CD4-positive, CD25-positive, alpha-beta regulatory T cell (primary cell): Measurements from ENCODE around the gene TUBGCP6. TPM values are rescaled to one million over a fixed set of nuclear protein-coding genes. Genes with fewer than 3 reads are reported as not detected.

ENCODE experiments used
- ATAC-seq, 2 donors: fragments of 150-1000 bp; cut with Tn5 transposase; one replicate each; pipeline ENCODE4 v1.10.0; 2021; ENCODE audit warnings: low read depth in 2 of 2, moderate number of reproducible peaks in 2 of 2, moderate library complexity in 1 of 2
- DNase-seq, 3 donors: peaks; one replicate each; pipeline versions ENCODE4 v3.0.0 to v3.0.0-alpha.2; 2012 to 2022; ENCODE audit warnings: mixed read lengths in 1 of 3
- H3K27ac ChIP-seq: one replicate; pipeline ENCODE4 v1.7.0; 2013; ENCODE audit warnings: mild to moderate bottlenecking, low read length; ENCODE audit not compliant: insufficient read depth, poor library complexity, severe bottlenecking
- H3K27me3 ChIP-seq: one replicate; pipeline ENCODE4 v1.7.0; 2013; ENCODE audit warnings: low read length; ENCODE audit not compliant: control insufficient read depth, insufficient read depth
- H3K36me3 ChIP-seq: one replicate; pipeline ENCODE4 v1.7.0; 2013; ENCODE audit warnings: mild to moderate bottlenecking, low read length, moderate library complexity; ENCODE audit not compliant: control insufficient read depth, insufficient read depth
- H3K4me1 ChIP-seq: 2 replicates; pipeline ENCODE4 v1.7.0; 2013; ENCODE audit warnings: mild to moderate bottlenecking, low read length; ENCODE audit not compliant: insufficient read depth, control insufficient read depth, poor library complexity, severe bottlenecking
- H3K4me3 ChIP-seq: one replicate; pipeline ENCODE4 v1.7.0; 2013; ENCODE audit warnings: low read depth, mild to moderate bottlenecking, low read length, moderate library complexity
- H3K9me3 ChIP-seq, 2 experiments: 1 replicate in 1 of 2; 2 replicates in 1 of 2; pipeline ENCODE4 v1.7.0; 2013; ENCODE audit warnings: low read length in 2 of 2, mild to moderate bottlenecking in 1 of 2, moderate library complexity in 1 of 2; ENCODE audit not compliant: control insufficient read depth in 2 of 2
- H3K27ac Mint-ChIP-seq, 3 donors: one replicate each; pipeline ENCODE4 v1.8.0; 2020 to 2022; ENCODE audit warnings: mild to moderate bottlenecking in 3 of 3, mixed read lengths in 3 of 3, moderate library complexity in 2 of 3
- H3K27me3 Mint-ChIP-seq: one replicate; pipeline ENCODE4 v1.8.0; 2022; ENCODE audit warnings: mild to moderate bottlenecking, mixed read lengths
- H3K36me3 Mint-ChIP-seq: one replicate; pipeline ENCODE4 v1.8.0; 2020; ENCODE audit warnings: mixed read lengths
- H3K4me1 Mint-ChIP-seq, 4 donors: one replicate each; pipeline ENCODE4 v1.8.0; 2020 to 2022; ENCODE audit warnings: mixed read lengths in 4 of 4, mild to moderate bottlenecking in 1 of 4
- H3K4me3 Mint-ChIP-seq, 4 donors: one replicate each; pipeline ENCODE4 v1.8.0; 2020 to 2022; ENCODE audit warnings: mild to moderate bottlenecking in 4 of 4, mixed read lengths in 4 of 4, moderate library complexity in 3 of 4
- H3K9me3 Mint-ChIP-seq, 7 donors: one replicate each; pipeline ENCODE4 v1.8.0; 2020 to 2022; ENCODE audit warnings: mixed read lengths in 7 of 7, mild to moderate bottlenecking in 3 of 7, moderate library complexity in 2 of 7
- polyA plus RNA-seq, 4 donors: library from polyadenylated mRNA; unstranded; fragments of 300-500 nt; fragmentation: Illumina TruSeq; gene quantifications; one replicate each; pipeline ENCODE4 v1.2.3, GENCODE V29; 2021
- total RNA-seq: library from RNA; stranded (reverse); gene quantifications from one replicate; pipeline ENCODE4 v1.2.3, GENCODE V29; 2022

TUBGCP6 gene
- total and polyA plus RNA-seq, 5 donors from 2014 or later = 14.0 to 132 (median 14.2) TPM

DNA sequence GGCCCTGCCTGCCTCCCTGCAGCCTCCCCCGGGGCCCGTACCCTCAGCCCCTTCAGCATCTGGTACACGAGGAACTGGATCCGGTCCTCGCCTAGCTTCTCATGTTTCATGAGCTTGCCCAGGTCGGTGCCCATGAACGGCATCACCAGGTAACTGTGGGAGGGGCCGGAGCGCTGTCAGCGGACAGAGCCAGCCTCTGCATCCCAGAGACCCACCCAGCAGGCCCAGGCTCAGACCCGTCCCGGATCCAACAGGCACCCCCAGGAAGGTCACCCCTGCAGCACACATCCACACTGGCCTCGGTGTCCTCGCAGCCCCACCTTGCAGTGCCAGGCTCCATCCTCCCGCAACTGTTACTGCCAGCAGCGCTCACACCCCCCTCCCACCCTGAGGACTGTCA lies 12.2 kb upstream of the TUBGCP6 start:
- Mint-ChIP-seq H3K27me3 (peaks cover 12% of the 10 kb centered on the region), H3K4me3 (no peak overlapping the region), H3K27ac (no peak overlapping the region), H3K9me3 (peaks cover 0 to 1% (median 0%) of the 10 kb centered on the region in 7 donors), H3K36me3 (no peaks in the 10 kb centered on the region), H3K4me1 (peaks cover 0 to 4% (median under 1%) of the 10 kb centered on the region in 4 donors)
- Histone ChIP-seq H3K4me1 (peaks cover 10% of the 10 kb centered on the region), H3K9me3 (no peaks in the 10 kb centered on the region), H3K4me3 (no peak overlapping the region), H3K27ac (no peak overlapping the region), H3K36me3 (no peaks in the 10 kb centered on the region), H3K27me3 (no peaks in the 10 kb centered on the region)
- ATAC-seq (no peak), DNase-seq (no peak)

DNA sequence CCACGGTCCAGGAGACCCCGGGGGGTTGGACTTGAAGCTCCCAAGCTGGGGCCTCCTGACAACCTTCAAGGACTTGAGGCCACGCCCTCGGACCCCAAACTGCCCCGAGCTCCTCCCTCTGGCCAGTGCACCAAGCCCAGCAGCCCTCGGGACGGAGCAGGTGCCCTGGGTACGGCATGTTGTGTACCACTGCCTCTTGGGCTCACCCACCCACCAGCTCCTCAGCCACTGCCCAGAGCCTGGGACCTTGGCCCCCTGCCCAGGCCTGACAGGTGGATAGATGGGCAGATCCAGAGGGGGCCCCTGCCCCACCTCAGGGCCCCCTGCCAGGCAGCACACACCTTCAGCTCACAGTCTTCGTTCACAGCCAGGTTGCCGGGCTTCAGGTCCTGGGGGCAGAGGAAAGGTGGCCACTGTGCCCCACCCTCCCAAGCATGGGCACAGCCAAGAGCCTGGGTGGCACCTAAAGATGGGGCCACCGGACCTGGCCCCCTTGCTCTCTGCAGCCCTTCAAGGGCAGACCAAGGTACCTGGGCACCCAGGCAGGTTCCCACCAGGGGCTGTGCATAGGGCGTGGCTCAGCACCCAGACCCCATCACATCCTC lies 11.5 kb upstream of the TUBGCP6 start:
- Mint-ChIP-seq H3K27me3 (peaks cover 11% of the 10 kb centered on the region), H3K4me1 (peaks cover 0 to 5% (median 0%) of the 10 kb centered on the region in 4 donors), H3K9me3 (peaks cover 0 to 1% (median 0%) of the 10 kb centered on the region in 7 donors), H3K36me3 (no peaks in the 10 kb centered on the region), H3K4me3 (no peak overlapping the region), H3K27ac (no peak overlapping the region)
- H3K9me3 ChIP-seq = no peaks in the 10 kb centered on the region
- no peak overlapping the region for H3K27ac ChIP-seq
- peaks cover 11% of the 10 kb centered on the region for H3K4me1 ChIP-seq
- no peaks in the 10 kb centered on the region for H3K36me3 ChIP-seq
- ATAC-seq = no peak
- H3K4me3 ChIP-seq = no peak overlapping the region
- no peaks in the 10 kb centered on the region for H3K27me3 ChIP-seq
- DNase-seq = no peak

DNA sequence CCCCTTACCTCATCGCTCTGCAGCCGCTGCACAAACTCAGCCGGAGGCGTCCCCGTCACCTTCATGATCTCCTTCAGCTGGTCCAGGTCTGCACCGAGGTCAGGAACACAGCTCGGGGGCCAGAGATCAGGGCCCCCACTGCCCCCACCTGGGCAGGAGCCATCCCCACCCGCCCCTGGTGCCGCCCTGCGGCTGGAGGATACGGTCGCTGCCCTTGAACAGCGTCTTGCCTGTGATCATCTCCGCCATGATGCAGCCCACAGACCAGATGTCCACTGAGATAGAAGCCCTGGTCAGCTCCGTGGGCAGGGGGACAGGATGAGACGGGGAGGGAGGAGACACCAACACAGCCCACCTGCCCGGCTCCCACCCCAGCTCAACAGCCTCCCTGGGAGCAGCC lies 10.8 kb upstream of the TUBGCP6 start:
- Histone ChIP-seq H3K4me1 (peaks cover 13% of the 10 kb centered on the region), H3K9me3 (no peaks in the 10 kb centered on the region), H3K36me3 (no peaks in the 10 kb centered on the region), H3K27ac (no peak overlapping the region), H3K27me3 (no peaks in the 10 kb centered on the region), H3K4me3 (no peak overlapping the region)
- Mint-ChIP-seq H3K9me3 (peaks cover 0 to 1% (median 0%) of the 10 kb centered on the region in 7 donors), H3K4me1 (peaks cover 0 to 8% (median 0%) of the 10 kb centered on the region in 4 donors), H3K27me3 (peaks cover 11% of the 10 kb centered on the region), H3K4me3 (no peak overlapping the region), H3K27ac (no peak overlapping the region), H3K36me3 (no peaks in the 10 kb centered on the region)
- DNase-seq (no peak), ATAC-seq (no peak)

DNA sequence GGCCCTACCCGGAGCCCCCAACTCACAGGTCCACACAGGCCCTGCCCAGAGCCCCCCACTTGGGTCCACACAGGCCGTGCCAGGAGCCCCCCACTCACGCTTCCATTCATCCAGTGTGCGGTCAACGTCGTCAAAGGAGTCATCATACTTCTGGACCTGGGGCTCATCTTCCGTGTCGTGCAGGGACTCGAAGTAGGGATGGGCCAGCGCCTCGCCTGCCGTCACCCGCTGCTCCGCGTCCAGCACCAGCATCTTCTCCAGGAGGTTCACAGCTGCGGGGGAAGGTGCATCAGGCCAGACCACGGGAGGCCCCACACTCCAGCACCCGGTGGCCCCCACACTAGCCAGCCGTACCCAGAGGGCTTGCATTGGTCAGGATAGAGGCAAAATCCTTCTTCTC lies 10.3 kb upstream of the TUBGCP6 start:
- DNase-seq (no peak), ATAC-seq (no peak)
- Histone ChIP-seq H3K4me3 (no peak overlapping the region), H3K9me3 (no peaks in the 10 kb centered on the region), H3K27ac (no peak overlapping the region), H3K4me1 (peaks cover 16% of the 10 kb centered on the region), H3K36me3 (no peaks in the 10 kb centered on the region), H3K27me3 (no peaks in the 10 kb centered on the region)
- Mint-ChIP-seq H3K4me1 (peaks cover 0 to 11% (median 0%) of the 10 kb centered on the region in 4 donors), H3K36me3 (no peaks in the 10 kb centered on the region), H3K27ac (no peak overlapping the region), H3K27me3 (peaks cover 11% of the 10 kb centered on the region), H3K4me3 (no peak overlapping the region), H3K9me3 (peaks cover 0 to 1% (median 0%) of the 10 kb centered on the region in 7 donors)

DNA sequence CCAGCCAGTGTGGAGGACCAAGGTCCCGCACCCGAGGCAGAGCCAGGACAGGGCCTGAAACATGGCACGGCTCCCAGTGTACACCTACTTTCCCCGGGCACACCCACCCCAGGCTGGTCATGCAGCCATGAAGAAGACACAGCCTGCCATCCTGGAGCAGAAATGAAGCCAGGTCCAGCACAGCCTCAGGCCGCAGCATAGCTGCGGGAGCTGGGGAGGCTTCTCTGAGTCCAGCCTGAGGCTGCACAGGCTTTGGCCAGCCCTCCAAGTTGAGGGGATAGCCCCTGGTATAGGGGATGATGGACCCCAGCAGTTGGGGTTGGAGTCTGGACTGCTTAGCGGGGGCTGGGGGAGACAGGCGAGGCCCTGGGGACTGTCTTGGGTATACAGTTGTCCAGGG lies 9.1 kb upstream of the TUBGCP6 start:
- DNase-seq = no peak
- H3K4me1 ChIP-seq = peaks cover 26% of the 10 kb centered on the region
- Mint-ChIP-seq H3K36me3 (no peaks in the 10 kb centered on the region), H3K27ac (no peak overlapping the region), H3K4me3 (peak overlapping the region in 1 of 4 donors; percentile 49), H3K9me3 (peaks cover 0 to 1% (median 0%) of the 10 kb centered on the region in 7 donors), H3K4me1 (peaks cover 0 to 13% (median 0%) of the 10 kb centered on the region in 4 donors), H3K27me3 (peaks cover 2% of the 10 kb centered on the region)
- H3K9me3 ChIP-seq = no peaks in the 10 kb centered on the region
- no peak overlapping the region for H3K4me3 ChIP-seq
- H3K27me3 ChIP-seq = no peaks in the 10 kb centered on the region
- no peak for ATAC-seq
- H3K27ac ChIP-seq = no peak overlapping the region
- H3K36me3 ChIP-seq = no peaks in the 10 kb centered on the region

DNA sequence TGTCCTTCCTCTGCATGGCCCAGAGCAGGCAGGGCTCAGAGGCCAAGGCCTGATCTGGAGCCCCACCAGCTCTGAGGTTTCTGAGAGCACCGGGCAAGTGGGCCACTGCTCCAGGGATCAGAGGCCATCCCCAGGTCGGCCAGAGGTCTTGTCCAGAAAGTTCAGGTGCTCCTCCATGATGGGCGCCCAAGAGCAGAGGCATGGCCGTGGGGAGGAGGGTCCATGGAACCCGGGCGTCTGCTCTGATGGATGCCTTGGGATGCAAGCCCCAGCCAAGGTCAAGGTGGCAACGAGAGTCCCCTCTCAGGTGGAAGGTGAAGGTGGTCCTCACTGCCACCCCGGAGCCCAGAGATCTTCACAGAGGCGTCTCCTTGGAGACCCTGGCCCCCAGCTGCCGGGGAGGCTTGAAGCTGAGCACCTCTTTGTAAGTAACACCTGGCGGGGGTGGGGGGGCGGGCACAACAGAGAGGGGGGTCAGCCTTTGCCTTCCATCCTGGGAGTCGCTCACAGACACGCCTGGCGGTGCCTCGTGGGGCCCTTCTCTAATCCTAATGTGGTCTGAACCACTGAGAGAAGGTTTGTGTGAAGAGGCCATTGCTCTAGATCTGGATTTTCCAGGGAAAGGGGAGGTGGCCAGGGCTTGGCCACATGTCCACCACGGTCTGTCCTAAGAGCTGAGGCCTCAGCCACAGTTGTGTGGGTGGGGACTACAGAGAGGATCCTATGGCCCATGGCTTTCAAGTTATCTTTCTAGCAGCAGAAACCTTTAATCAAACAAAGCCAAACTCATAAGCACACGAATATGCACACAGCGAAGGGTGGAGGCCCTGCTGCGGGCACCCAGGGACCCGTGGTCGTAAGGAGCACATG lies 8.5 kb upstream of the TUBGCP6 start:
- H3K36me3 Mint-ChIP-seq = no peaks in the 10 kb centered on the region
- Histone ChIP-seq H3K27me3 (no peaks in the 10 kb centered on the region), H3K4me3 (no peak overlapping the region), H3K4me1 (peaks cover 31% of the 10 kb centered on the region), H3K27ac (no peak overlapping the region), H3K36me3 (no peaks in the 10 kb centered on the region), H3K9me3 (no peaks in the 10 kb centered on the region)
- no peak overlapping the region for H3K27ac Mint-ChIP-seq
- H3K9me3 Mint-ChIP-seq = peaks cover 0 to 1% (median 0%) of the 10 kb centered on the region in 7 donors
- ATAC-seq (no peak), DNase-seq (no peak)
- peak overlapping the region in 1 of 4 donors; percentile 66 for H3K4me3 Mint-ChIP-seq
- H3K27me3 Mint-ChIP-seq = no peaks in the 10 kb centered on the region
- H3K4me1 Mint-ChIP-seq = peaks cover 0 to 13% (median 0%) of the 10 kb centered on the region in 4 donors

DNA sequence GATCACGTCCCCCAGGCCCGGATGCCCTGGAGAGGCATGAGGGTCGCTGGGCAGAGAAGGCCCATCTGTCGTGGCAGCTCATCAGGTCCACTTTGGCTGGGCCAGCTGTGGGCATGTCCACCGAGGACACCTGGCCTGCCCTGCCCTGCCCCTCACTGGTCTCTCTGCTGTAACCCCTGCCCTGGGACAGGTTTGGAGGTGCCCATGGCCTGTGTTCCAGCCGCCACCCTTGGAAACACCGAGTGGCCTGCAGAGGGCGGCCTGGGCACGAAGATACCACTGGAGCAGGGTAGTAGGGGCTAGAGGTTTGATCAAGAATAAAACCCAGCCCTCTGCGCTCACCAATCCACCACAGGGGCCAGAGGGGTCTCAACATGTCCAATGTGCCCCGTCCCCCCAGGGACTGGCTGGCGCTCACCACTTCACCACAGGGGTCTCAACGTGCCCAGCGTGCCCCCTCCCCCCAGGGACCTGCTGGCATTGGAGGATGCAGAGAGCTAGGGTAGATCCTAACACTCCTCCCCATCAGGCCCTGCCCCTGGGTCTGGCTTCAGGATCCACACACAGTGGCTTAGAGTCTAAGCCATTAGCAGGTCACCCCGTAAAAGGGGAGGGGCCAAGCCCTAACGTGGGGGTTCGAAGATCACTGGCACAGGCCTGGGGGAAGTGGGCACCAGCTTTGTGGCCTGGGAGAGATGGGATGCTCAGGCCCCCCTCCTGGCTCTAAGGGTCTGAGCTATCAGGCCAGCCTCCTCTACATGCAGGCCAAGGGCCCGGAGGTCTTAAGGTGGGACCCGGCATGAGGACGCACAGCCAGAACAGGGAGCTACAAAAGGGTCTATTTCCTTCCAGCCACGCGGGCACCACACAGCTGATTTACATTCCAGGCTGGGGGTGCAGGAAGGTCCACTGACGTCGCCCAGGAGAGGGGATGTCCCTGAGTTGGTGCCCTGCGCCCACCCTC lies 7.5 kb upstream of the TUBGCP6 start:
- H3K36me3 ChIP-seq = no peaks in the 10 kb centered on the region
- peaks cover 0 to 18% (median 5%) of the 10 kb centered on the region in 4 donors for H3K4me1 Mint-ChIP-seq
- peak overlapping the region; percentile 66 to 87 (median 82) for H3K4me3 Mint-ChIP-seq
- ATAC-seq = peak; percentile 72 to 78
- H3K9me3 Mint-ChIP-seq = peaks cover 0 to 1% (median 0%) of the 10 kb centered on the region in 7 donors
- H3K27me3 Mint-ChIP-seq = no peaks in the 10 kb centered on the region
- no peak overlapping the region for H3K4me3 ChIP-seq
- no peaks in the 10 kb centered on the region for H3K36me3 Mint-ChIP-seq
- H3K27me3 ChIP-seq = no peaks in the 10 kb centered on the region
- peak; percentile 48 to 77 (median 71) for DNase-seq
- H3K9me3 ChIP-seq = no peaks in the 10 kb centered on the region
- peak overlapping the region in 1 of 3 donors; percentile 32 for H3K27ac Mint-ChIP-seq
- H3K4me1 ChIP-seq = peaks cover 40% of the 10 kb centered on the region
- peak overlapping the region; percentile 67 for H3K27ac ChIP-seq
